Measurements from ENCODE around the gene DGKH.

DGKH gene

GRCh38 chr13:42039946-42040729, 8.3 kb upstream of the DGKH start:
- DNase-seq (ENCODE audit: low read depth in 3 of 3), result peak; percentile 63 to 87 (median 75)

- no peak for DNase-seq (ENCODE audit: low read depth in 3 of 3)
Observed at GRCh38 chr13:42040730-42041010, 7.8 kb upstream of the DGKH start.

DNA sequence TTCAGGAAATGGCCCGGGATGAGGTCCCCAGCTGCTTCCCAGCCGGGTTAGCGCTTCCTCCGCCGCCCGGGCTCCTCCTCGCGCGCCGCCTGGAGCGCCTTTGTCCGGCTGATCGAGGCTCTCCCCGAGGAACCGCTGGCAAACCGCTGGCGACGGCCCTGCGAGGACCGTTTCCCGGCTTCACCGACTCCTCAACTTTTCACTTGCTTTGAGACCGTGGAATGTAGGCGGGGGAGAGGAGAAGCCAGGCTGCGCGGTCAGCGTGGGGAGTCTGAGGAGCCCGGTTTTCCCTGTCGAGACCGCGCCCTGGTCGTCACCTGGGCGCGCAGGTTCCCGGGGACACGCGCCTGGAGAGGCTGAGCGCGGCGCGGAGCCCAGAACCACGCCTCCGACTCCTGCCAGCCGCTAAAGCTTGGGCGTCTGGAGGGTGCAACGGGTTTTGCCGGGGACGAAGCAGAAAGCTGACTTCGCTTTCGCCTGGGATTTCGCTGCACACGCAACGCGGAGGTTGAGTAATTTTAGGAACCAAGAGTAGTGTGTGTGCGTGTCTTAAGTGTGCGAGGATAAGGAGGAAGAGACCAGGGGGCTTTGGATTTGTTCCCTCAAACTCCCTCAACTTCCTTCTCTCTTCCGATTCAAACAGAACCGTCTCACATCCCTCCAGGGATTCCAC, 7.3 kb upstream of the DGKH start:
- peak in 2 of 3 donors; percentile 27 to 28 for DNase-seq (ENCODE audit: low read depth in 3 of 3)

GRCh38 chr13:42041684-42042035, 6.8 kb upstream of the DGKH start:
- no peak for DNase-seq (ENCODE audit: low read depth in 3 of 3)

DNA sequence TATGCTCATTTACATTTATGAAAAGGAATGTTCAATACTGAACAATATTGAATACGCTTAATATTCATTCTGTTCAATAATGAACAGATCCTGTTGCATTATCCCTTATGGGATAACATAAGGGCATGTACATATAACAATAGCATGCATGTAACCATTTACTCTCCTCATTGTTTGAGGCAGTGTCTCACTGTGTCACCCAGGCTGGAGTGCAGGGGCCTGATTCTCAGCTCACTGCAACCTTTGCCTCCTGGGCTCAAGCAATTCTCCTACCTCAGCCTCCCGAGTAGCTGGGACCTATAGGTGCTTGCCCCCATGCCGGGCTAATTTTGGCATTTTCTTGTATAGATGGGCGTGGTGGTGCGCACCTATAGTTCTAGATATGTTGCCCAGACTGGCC, 4.8 kb upstream of the DGKH start:
- no peak for DNase-seq (ENCODE audit: low read depth in 3 of 3)

- no peak for DNase-seq (ENCODE audit: low read depth in 3 of 3)
Observed at GRCh38 chr13:42046448-42046847, 2.0 kb upstream of the DGKH start.

GRCh38 chr13:42047561-42048341, 697 bp upstream of the DGKH start:
- peak in 1 of 3 donors; percentile 27 for DNase-seq (ENCODE audit: low read depth in 3 of 3)

DNA sequence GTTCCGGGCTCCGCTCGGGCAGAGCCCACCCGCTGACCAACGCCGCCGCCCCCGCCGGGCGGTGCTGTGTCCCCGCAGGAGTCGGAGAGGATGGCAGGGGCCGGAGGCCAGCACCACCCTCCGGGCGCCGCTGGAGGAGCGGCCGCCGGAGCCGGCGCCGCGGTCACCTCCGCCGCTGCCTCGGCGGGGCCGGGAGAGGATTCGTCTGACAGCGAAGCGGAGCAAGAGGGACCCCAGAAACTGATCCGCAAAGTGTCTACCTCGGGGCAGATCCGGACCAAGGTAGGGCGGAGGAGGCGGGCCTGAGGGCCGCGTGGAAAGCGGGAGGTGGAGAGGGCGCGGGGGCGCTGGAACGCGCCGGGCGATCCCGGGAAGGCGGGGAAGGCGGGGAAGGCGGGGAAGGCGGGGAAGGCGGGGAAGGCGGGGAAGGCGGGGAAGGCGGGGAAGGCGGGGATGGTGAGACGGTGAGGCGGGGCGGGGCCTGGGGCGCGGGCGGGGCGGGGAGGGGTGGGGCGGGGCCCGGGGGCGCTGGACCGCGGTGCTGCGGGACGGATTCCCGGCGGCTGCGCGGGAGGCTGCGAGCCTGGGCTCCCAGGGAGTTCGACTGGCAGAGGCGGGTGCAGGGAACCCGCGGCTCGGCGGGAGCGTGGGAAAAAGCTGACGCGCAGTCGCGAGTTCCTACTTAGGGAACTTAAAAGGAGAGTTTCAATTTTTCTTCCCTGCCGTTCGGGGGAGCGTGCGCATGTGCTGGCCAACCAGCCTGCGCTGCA, 421 bp downstream of the DGKH start:
- peak; percentile 32 to 67 (median 35) for DNase-seq (ENCODE audit: low read depth in 3 of 3)

DNA sequence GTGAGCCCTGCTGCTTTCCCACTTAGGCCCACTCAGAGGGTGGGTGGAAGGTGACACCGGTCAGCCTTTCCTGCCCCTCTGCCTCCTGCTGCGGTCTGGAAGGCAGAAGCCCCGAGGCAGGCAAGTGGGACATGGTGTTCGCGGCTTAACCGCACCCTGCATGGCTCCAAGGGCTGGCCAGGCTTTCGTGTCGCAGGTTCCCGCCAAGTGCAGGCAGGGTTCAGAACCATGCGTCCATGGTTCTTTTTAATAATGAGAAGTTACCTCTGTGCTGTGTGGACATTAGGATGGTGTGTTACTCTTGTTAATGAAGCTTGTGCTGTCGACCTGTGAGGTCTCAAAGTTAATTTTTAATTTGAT, 986 bp downstream of the DGKH start:
- peak in 1 of 3 donors; percentile 3 for DNase-seq (ENCODE audit: low read depth in 3 of 3)

- no peak for DNase-seq (ENCODE audit: low read depth in 3 of 3)
Observed at GRCh38 chr13:42054798-42055499, 6.5 kb downstream of the DGKH start.

- DNase-seq (ENCODE audit: low read depth in 3 of 3), result no peak
Observed at GRCh38 chr13:42055500-42056085, 7.1 kb downstream of the DGKH start.

DNA sequence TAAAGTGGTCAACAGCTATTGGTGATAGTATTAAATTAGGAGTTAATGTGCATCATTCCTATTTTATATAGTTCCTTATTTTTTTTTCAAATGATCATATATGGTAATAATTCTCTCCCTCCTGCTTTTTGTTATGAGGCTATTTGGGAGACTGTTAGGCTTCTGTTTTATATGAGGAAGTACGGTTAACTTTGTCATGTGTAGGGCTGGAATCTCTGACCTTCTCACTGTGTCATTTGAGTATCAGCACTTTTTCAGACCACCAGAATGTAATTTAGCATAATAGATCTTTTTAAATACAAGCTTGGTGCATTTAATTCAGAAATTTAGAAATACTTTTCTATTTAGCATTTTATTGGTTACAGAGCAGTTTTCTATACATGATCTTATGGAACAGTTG, 7.7 kb downstream of the DGKH start:
- no peak for DNase-seq (ENCODE audit: low read depth in 3 of 3)

DNA sequence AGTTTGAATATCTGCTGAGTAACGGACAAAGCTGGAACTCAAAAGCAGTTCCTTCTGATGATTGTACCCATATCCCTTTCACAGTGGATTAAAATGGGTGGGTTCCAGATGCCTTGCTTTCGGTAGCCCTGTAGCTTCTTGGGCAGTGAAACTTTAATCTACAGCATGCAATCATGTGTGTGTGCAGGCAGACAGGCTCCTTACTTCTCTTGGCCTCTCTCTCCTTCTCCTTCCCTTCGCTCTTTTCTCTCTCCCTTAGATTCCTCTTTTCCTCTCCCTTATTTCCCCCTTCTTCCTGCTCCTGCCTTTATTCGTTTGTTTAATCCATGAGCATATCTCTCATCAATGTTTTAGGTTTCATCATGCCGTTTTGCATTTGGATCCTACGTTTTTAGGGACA, 8.1 kb downstream of the DGKH start:
- DNase-seq (ENCODE audit: low read depth in 3 of 3), result no peak

DNA sequence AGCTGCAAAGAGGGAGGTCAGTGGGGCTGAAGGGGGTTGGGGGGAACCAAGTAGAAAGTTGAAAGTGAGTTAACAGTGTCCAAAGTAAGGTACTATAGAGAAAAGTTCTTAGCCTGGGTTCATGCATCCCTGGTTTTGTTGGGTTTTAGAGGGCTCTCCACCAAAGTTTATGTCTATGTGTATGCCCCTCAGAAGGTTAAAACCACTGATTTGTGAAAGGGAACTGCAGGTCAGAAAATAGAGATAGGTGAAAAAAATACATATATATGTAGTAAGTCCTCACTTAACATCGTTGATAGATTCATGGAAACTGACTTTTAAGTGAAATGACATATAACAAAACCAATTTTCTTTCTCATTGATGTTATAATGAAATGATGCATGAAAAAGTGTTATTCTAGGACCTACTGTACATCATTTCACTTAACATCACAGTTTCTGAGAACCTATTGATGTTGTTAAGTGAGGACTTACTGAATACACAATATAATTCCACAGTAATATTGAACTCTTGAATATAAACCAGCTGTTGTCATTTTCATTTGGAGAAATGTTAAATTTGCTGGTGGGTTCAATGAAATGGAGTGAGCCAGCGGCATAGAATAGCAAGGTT, 9.6 kb downstream of the DGKH start:
- no peak for DNase-seq (ENCODE audit: low read depth in 3 of 3)

DNA sequence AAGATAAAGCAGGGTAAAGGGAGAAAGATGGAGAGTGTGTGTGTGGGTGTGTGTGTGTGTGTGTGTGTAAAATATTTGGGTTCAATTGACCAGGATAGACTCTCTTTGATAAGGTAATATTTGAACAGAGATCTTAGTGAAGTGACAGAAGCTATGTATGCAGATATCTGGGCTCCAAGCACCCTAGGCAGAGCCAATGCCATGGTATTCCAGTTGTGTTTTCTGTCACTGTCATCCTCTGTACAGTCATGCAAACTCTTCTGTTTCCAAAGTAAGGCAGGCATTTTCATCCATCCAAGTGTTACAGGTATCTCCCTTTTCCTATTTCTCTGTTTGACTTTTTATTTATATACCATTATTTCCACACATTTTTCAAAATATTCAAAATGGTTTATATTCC, 13.5 kb downstream of the DGKH start:
- DNase-seq (ENCODE audit: low read depth in 3 of 3), result no peak

DNA sequence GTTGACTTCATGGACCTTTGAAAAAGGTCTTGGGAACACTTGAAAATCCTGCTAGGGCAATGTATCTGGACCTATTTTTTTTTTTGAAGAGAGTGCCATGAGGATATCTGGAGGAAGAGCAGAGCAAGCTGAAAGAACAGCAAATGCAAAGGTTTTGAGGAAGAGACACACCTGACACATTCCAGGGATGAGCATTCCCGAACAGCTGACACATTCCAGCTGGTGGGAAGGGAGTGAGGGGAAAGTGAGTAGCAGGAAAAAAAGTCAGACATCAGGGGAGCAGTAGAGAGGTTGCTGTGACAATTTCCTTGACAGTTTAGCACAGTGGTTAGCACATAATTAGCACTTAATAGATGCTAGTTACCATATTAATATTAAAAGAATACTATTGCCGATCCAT, 14.7 kb downstream of the DGKH start:
- DNase-seq (ENCODE audit: low read depth in 3 of 3), result no peak

- no peak for DNase-seq (ENCODE audit: low read depth in 3 of 3)
Observed at GRCh38 chr13:42064259-42064658, 15.8 kb downstream of the DGKH start.

- DNase-seq (ENCODE audit: low read depth in 3 of 3), result no peak
Observed at GRCh38 chr13:42064966-42065365, 16.5 kb downstream of the DGKH start.

DNA sequence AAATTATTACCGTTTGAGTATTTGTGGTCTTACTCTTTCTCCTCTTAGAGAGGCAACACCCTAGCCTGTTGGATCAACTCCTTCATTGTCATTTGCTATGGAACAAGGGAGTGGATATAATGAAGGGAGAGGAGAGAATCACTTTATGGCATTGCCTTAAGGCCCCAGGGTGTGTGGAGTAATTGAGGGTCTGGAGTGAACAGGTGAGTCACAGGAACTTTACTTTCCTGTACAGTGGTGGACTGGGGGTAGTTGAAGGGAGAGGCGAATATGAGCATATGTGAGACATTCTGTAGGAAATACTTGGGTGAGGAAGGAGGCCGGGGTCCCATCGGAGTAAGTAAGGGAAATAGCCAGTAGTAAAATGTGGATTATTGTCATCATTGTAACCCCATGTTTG, 17.0 kb downstream of the DGKH start:
- DNase-seq (ENCODE audit: low read depth in 3 of 3), result no peak

DNA sequence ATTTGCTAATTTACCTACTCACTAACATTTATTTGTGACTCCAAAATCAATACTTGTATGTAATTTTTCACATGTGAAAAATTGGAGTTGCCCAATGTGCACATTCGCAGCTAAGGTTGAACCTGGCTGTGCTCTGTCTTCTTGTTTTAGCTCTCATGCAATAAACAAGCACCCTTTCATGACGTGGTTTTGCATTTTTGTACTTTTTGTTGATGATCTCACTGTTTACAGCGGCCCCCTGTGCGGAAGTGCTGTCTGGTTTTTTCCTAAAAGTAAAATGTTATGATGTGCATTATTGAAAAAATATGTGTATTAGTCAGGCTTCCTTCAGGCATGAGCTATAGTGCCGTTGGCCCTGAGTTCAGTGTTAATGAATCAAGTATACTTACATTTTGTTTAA, 18.1 kb downstream of the DGKH start:
- DNase-seq (ENCODE audit: low read depth in 3 of 3), result no peak

DNA sequence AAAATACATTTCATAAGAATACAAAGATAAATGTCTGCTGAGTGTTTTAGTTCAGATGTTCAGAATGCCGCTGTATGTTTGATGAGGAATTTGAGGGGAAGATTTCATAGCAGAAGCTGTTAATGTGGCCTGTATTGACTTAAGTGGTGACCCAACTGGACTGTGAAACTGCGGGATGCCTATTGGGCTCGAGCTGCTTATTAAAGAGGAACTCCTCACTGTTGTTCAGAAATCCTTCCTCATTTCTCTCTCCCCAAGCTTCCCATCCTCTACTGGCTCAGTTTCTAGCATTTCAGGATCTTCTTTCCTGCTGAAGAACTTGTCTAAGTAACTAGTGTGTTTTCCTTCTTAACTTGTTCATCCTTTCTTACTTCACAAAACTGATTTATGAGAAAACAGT, 20.4 kb downstream of the DGKH start:
- no peak for DNase-seq (ENCODE audit: low read depth in 3 of 3)

All from stimulated activated CD4-positive, alpha-beta T cell treated with anti-CD3 and anti-CD28 coated beads, TNF-alpha, amount 100 ng/mL, for 48 hours (primary cell).